Transverse colon (tissue), 4 donors: Measurements from ENCODE around the gene CTTN. TPM values are rescaled to one million over a fixed set of nuclear protein-coding genes. Genes with fewer than 3 reads are reported as not detected.

ENCODE experiments used
- DNase-seq: peaks from one replicate; pipeline ENCODE4 v3.0.0-alpha.2; 2019
- H3K27ac ChIP-seq, 4 donors: fragments of 200-600 bp; sonication (generic); 2 replicates each; pipeline ENCODE4 v1.5.1; 2016 to 2018; ENCODE audit warnings: inconsistent platforms in 4 of 4
- H3K27me3 ChIP-seq: fragments of 200-600 bp; sonication (generic); 2 replicates; pipeline ENCODE4 v1.5.1; 2017; ENCODE audit warnings: inconsistent platforms
- H3K36me3 ChIP-seq, 4 donors: fragments of 200-600 bp; sonication (generic); 2 replicates each; pipeline ENCODE4 v1.5.1; 2017 to 2019; ENCODE audit warnings: inconsistent platforms in 4 of 4
- H3K4me1 ChIP-seq, 4 donors: fragments of 200-600 bp; sonication (generic); 2 replicates each; pipeline ENCODE4 v1.5.1; 2017 to 2020; ENCODE audit warnings: inconsistent platforms in 4 of 4
- H3K4me3 ChIP-seq, 4 donors: fragments of 200-600 bp; sonication (generic); 1 replicate in 1 of 4; 2 replicates in 3 of 4; pipeline versions ENCODE4 v1.5.1 to v1.6.1; 2017 to 2019; ENCODE audit warnings: inconsistent platforms in 4 of 4
- H3K9me3 ChIP-seq, 2 donors: fragments of 200-600 bp; sonication (generic); 2 replicates each; pipeline ENCODE4 v1.5.1; 2017 to 2019; ENCODE audit warnings: inconsistent platforms in 2 of 2
- CTCF ChIP-seq, 5 experiments: fragments of 200-600 bp in 3 of 5; fragments of 450-650 bp in 2 of 5; sonication (generic) in 3 of 5; IDR thresholded peaks; 1 replicate in 2 of 5; 2 replicates in 3 of 5; pipeline ENCODE4 v1.5.1; 2016 to 2017; ENCODE audit warnings: antibody characterized with exemption in 5 of 5, inconsistent platforms in 3 of 5, mild to moderate bottlenecking in 2 of 5, moderate library complexity in 1 of 5
- EP300 ChIP-seq: sonication (generic); formaldehyde crosslinking; IDR thresholded peaks from one replicate; pipeline ENCODE4 v1.6.1; 2017; ENCODE audit warnings: antibody characterized with exemption, low read depth
- POLR2A ChIP-seq: fragments of 450-650 bp; IDR thresholded peaks from one replicate; pipeline ENCODE4 v1.6.1; 2016; ENCODE audit warnings: antibody characterized with exemption, mild to moderate bottlenecking, moderate library complexity
- POLR2AphosphoS5 ChIP-seq, 3 donors: sonication (generic); formaldehyde crosslinking; IDR thresholded peaks; one replicate each; pipeline ENCODE4 v1.6.1; 2016; ENCODE audit warnings: antibody characterized with exemption in 3 of 3
- WGBS, 2 donors: methylation state at CpG; one replicate each; pipeline ENCODE4 v1.1.5; 2018; ENCODE audit warnings: low coverage in 1 of 2; 5-methylcytosine and 5-hydroxymethylcytosine counted together
- in situ Hi-C, 4 donors: fragments of 200-750 bp; cut with MboI; loops; one replicate each; pipeline versions ENCODE4 v1.15.0 to v1.15.1; 2017; ENCODE audit warnings: low sequenced_read_pairs in 3 of 4, low pct_ligation_motif_present in 1 of 4, low pct_unique_long_range_greater_than_20kb in 1 of 4
- intact Hi-C: fragments of 100-400 bp; cut with DNase I; formaldehyde crosslinking; loops from one replicate; pipeline ENCODE4 v1.15.1; 2023; ENCODE audit warnings: low total_unique reads
- total RNA-seq, 4 donors: library from RNA; depleted of rRNA; stranded (reverse); fragments of >200 nt; gene quantifications; one replicate each; pipeline ENCODE4 v1.1.0, GENCODE V29; 2016

Gene CTTN
- total RNA-seq, 4 donors from 2014 or later = 203 to 449 (median 365) TPM

GRCh38 chr11:70402685-70403084 is 4.4 kb downstream of the CTTN start:
- Histone ChIP-seq H3K9me3 (no peaks in the 10 kb centered on the region), H3K27me3 (no peaks in the 10 kb centered on the region), H3K4me1 (peaks cover 8 to 30% (median 21%) of the 10 kb centered on the region in 4 donors), H3K4me3 (no peak overlapping the region), H3K36me3 (peaks cover 0 to 9% (median 4%) of the 10 kb centered on the region in 4 donors), H3K27ac (no peak overlapping the region)
- in situ Hi-C loops = no loop called here
- WGBS, 2 donors = 74% methylated on average over 1 of the region's 1 CpG; no CpG with 5 or more reads in 1 of the 2 donors
- no peak for DNase-seq
- intact Hi-C loops = no loop called here
- TF ChIP-seq EP300 (no peak), POLR2A (no peak), CTCF (IDR thresholded peaks at IDR 0.05) (no peak), POLR2AphosphoS5 (IDR thresholded peaks at IDR 0.05) (no peak)

GRCh38 chr11:70404244-70404643 is 5.9 kb downstream of the CTTN start:
- peaks cover 0 to 22% (median 11%) of the 10 kb centered on the region in 4 donors for H3K36me3 ChIP-seq
- H3K27me3 ChIP-seq = no peaks in the 10 kb centered on the region
- H3K27ac ChIP-seq = no peak overlapping the region
- no peaks in the 10 kb centered on the region for H3K9me3 ChIP-seq
- peaks cover 8 to 20% (median 17%) of the 10 kb centered on the region in 4 donors for H3K4me1 ChIP-seq
- TF ChIP-seq POLR2A (no peak), POLR2AphosphoS5 (IDR thresholded peaks at IDR 0.05) (no peak), CTCF (IDR thresholded peaks at IDR 0.05) (no peak), EP300 (no peak)
- no peak for DNase-seq
- intact Hi-C loops (no loop called here), in situ Hi-C loops (no loop called here)
- H3K4me3 ChIP-seq = no peak overlapping the region
- 90 to 95% methylated on average over 7 to 11 of the region's 11 CpGs for WGBS, 2 donors

- WGBS, 2 donors = 97% methylated on average over 20 of the region's 20 CpGs; no CpG with 5 or more reads in 1 of the 2 donors
- TF ChIP-seq EP300 = no peak
- no peak for TF ChIP-seq CTCF (IDR thresholded peaks at IDR 0.05)
- TF ChIP-seq POLR2AphosphoS5 (IDR thresholded peaks at IDR 0.05) = no peak
- no peak for TF ChIP-seq POLR2A
- no peaks in the 10 kb centered on the region for H3K9me3 ChIP-seq
- no peak overlapping the region for H3K4me3 ChIP-seq
- in situ Hi-C loops (no loop called here), intact Hi-C loops (no loop called here)
- no peak overlapping the region for H3K27ac ChIP-seq
- H3K36me3 ChIP-seq = peaks cover 0 to 32% (median 16%) of the 10 kb centered on the region in 4 donors
- no peaks in the 10 kb centered on the region for H3K27me3 ChIP-seq
- H3K4me1 ChIP-seq = peaks cover 0 to 5% (median 3%) of the 10 kb centered on the region in 4 donors
- DNase-seq = no peak
These were observed 7.5 kb downstream of the CTTN start for GRCh38 chr11:70405679-70406395.

GRCh38 chr11:70407121-70407520 is 8.8 kb downstream of the CTTN start:
- Histone ChIP-seq H3K9me3 (no peaks in the 10 kb centered on the region), H3K4me3 (no peak overlapping the region), H3K36me3 (peaks cover 0 to 42% (median 20%) of the 10 kb centered on the region in 4 donors), H3K27ac (no peak overlapping the region), H3K27me3 (no peaks in the 10 kb centered on the region), H3K4me1 (peaks cover 0 to 3% (median 0%) of the 10 kb centered on the region in 4 donors)
- TF ChIP-seq POLR2AphosphoS5 (IDR thresholded peaks at IDR 0.05) (no peak), EP300 (no peak), CTCF (IDR thresholded peaks at IDR 0.05) (no peak), POLR2A (no peak)
- DNase-seq = no peak
- WGBS, 2 donors = 90% methylated on average over 13 of the region's 13 CpGs; no CpG with 5 or more reads in 1 of the 2 donors
- in situ Hi-C loops (no loop called here), intact Hi-C loops (no loop called here)
